HL-60 (cell line): ENCODE measurements around the gene IL11.

Experiments
- CTCF ChIP-seq: IDR thresholded peaks from one replicate; pipeline ENCODE4 v1.5.1; 2011; ENCODE audit warnings: low read length, control low read depth, inconsistent platforms; ENCODE audit not compliant: insufficient read depth
- GABPA ChIP-seq: IDR thresholded peaks from 2 replicates; pipeline ENCODE4 v1.6.1; 2012; ENCODE audit warnings: low read depth
- POLR2AphosphoS5 ChIP-seq: IDR thresholded peaks from 2 replicates; pipeline ENCODE4 v1.6.1; 2012; ENCODE audit warnings: low read depth
- REST ChIP-seq: IDR thresholded peaks from 2 replicates; pipeline ENCODE4 v1.6.1; 2012; ENCODE audit warnings: low read depth; ENCODE audit not compliant: insufficient replicate concordance
- SPI1 ChIP-seq: IDR thresholded peaks from 2 replicates; pipeline ENCODE4 v1.6.1; 2012; ENCODE audit warnings: low read depth, mild to moderate bottlenecking, borderline replicate concordance

- TF ChIP-seq CTCF, result no peak
- no peak for TF ChIP-seq GABPA
- no peak for TF ChIP-seq POLR2AphosphoS5
- no peak for TF ChIP-seq REST
- TF ChIP-seq SPI1, result no peak
These were observed 11.8 kb upstream of the IL11 start for GRCh38 chr19:55382013-55382412.
